H9 (cell line): ENCODE results near the gene SLC26A9. TPM values are rescaled to one million over a fixed set of nuclear protein-coding genes. Genes with fewer than 3 reads are reported as not detected.
"Not testable (repeated sequence)": the region's sequence is repeated elsewhere in the genome, so short reads cannot be mapped to it uniquely, and the experiment has no call there.

Source experiments
- DNase-seq: peaks from one replicate; pipeline ENCODE4 v3.0.0-alpha.2; 2017
- H2AFZ ChIP-seq: one replicate; pipeline ENCODE4 v1.6.1; 2013; ENCODE audit warnings: mild to moderate bottlenecking, low read length, control low read depth, moderate library complexity
- H2AK5ac ChIP-seq: 2 replicates; pipeline ENCODE4 v1.6.1; 2013; ENCODE audit warnings: low read length, control low read depth, mixed read lengths; ENCODE audit not compliant: insufficient read length
- H2BK120ac ChIP-seq: one replicate; pipeline ENCODE4 v1.6.1; 2013; ENCODE audit warnings: low read depth, mild to moderate bottlenecking, low read length, control low read depth, inconsistent platforms; ENCODE audit not compliant: poor library complexity, severe bottlenecking
- H2BK12ac ChIP-seq: 2 replicates; pipeline ENCODE4 v1.6.1; 2013; ENCODE audit warnings: low read length, control low read depth, mixed read lengths, low read depth; ENCODE audit not compliant: insufficient read length
- H2BK15ac ChIP-seq: 2 replicates; pipeline ENCODE4 v1.6.1; 2013; ENCODE audit warnings: low read depth, low read length, control low read depth
- H2BK20ac ChIP-seq: one replicate; pipeline ENCODE4 v1.6.1; 2013; ENCODE audit warnings: low read depth, mild to moderate bottlenecking, low read length, control low read depth, inconsistent platforms; ENCODE audit not compliant: poor library complexity, severe bottlenecking
- H2BK5ac ChIP-seq: 2 replicates; pipeline ENCODE4 v1.6.1; 2013; ENCODE audit warnings: low read length, control low read depth, mixed read lengths; ENCODE audit not compliant: insufficient read length
- H3K14ac ChIP-seq: 2 replicates; pipeline ENCODE4 v1.6.1; 2013; ENCODE audit warnings: low read length, control low read depth; ENCODE audit not compliant: insufficient read depth
- H3K18ac ChIP-seq: 2 replicates; pipeline ENCODE4 v1.6.1; 2013; ENCODE audit warnings: low read depth, mild to moderate bottlenecking, mixed read lengths, low read length, control low read depth; ENCODE audit not compliant: insufficient read length
- H3K23ac ChIP-seq: 2 replicates; pipeline ENCODE4 v1.6.1; 2013; ENCODE audit warnings: low read length, control low read depth, mixed read lengths, low read depth; ENCODE audit not compliant: insufficient read length
- H3K23me2 ChIP-seq: 2 replicates; pipeline ENCODE4 v1.6.1; 2013; ENCODE audit warnings: low read depth, mild to moderate bottlenecking, mixed read lengths, low read length, control low read depth; ENCODE audit not compliant: insufficient read length, poor library complexity, severe bottlenecking
- H3K27ac ChIP-seq: 2 replicates; pipeline ENCODE4 v1.5.1; 2013; ENCODE audit warnings: low read length, control low read depth, mixed read lengths, low read depth; ENCODE audit not compliant: insufficient read length
- H3K27me3 ChIP-seq: 2 replicates; pipeline ENCODE4 v1.6.1; 2013; ENCODE audit warnings: low read length, control low read depth, inconsistent platforms; ENCODE audit not compliant: insufficient read depth
- H3K4ac ChIP-seq: 2 replicates; pipeline ENCODE4 v1.6.1; 2013; ENCODE audit warnings: low read depth, mild to moderate bottlenecking, control low read depth, inconsistent platforms, low read length, moderate library complexity
- H3K4me1 ChIP-seq: 2 replicates; pipeline ENCODE4 v1.6.1; 2013; ENCODE audit warnings: low read length, control low read depth, inconsistent platforms; ENCODE audit not compliant: insufficient read depth
- H3K4me2 ChIP-seq: 2 replicates; pipeline ENCODE4 v1.6.1; 2013; ENCODE audit warnings: low read length, control low read depth, mixed read lengths; ENCODE audit not compliant: insufficient read length, insufficient read depth
- H3K56ac ChIP-seq: 2 replicates; pipeline ENCODE4 v1.6.1; 2013; ENCODE audit warnings: low read depth, mild to moderate bottlenecking, mixed read lengths, low read length, control low read depth; ENCODE audit not compliant: insufficient read length
- H3K79me1 ChIP-seq: 2 replicates; pipeline ENCODE4 v1.6.1; 2013; ENCODE audit warnings: low read depth, mild to moderate bottlenecking, moderate library complexity, low read length, control low read depth, inconsistent platforms; ENCODE audit not compliant: insufficient read depth, poor library complexity, severe bottlenecking
- H3K79me2 ChIP-seq: 2 replicates; pipeline ENCODE4 v1.6.1; 2013; ENCODE audit warnings: low read length, control low read depth, inconsistent platforms; ENCODE audit not compliant: insufficient read depth
- H3K9ac ChIP-seq: 2 replicates; pipeline ENCODE4 v1.6.1; 2013; ENCODE audit warnings: low read length, control low read depth, mixed read lengths; ENCODE audit not compliant: insufficient read length; ENCODE audit errors: extremely low read depth
- H3K9me3 ChIP-seq: one replicate; pipeline ENCODE4 v1.6.1; 2013; ENCODE audit warnings: low read depth, low read length, inconsistent platforms; ENCODE audit not compliant: control insufficient read depth
- H3T11ph ChIP-seq: one replicate; pipeline ENCODE4 v1.6.1; 2013; ENCODE audit warnings: mild to moderate bottlenecking, low read length, control low read depth, inconsistent platforms
- H4K20me1 ChIP-seq: one replicate; pipeline ENCODE4 v1.6.1; 2013; ENCODE audit not compliant: control insufficient read depth, insufficient read length, insufficient read depth
- H4K5ac ChIP-seq: 2 replicates; pipeline ENCODE4 v1.6.1; 2013; ENCODE audit warnings: low read depth, mild to moderate bottlenecking, mixed read lengths, low read length, control low read depth; ENCODE audit not compliant: insufficient read length
- H4K8ac ChIP-seq: replicated peaks from 2 replicates; pipeline ENCODE4 v1.6.1; 2013; ENCODE audit warnings: low read length, control low read depth, mixed read lengths, low read depth; ENCODE audit not compliant: insufficient read length
- H4K91ac ChIP-seq: 2 replicates; pipeline ENCODE4 v1.6.1; 2013; ENCODE audit warnings: low read depth, mild to moderate bottlenecking, moderate library complexity, mixed read lengths, low read length, control low read depth; ENCODE audit not compliant: insufficient read length
- H3K27ac Mint-ChIP-seq, 3 experiments: 2 replicates in 2 of 3; 3 replicates in 1 of 3; pipeline ENCODE4 v1.8.0; 2020 to 2021; ENCODE audit warnings: mixed read lengths in 3 of 3, mild to moderate bottlenecking in 1 of 3, moderate library complexity in 1 of 3
- H3K27me3 Mint-ChIP-seq: 2 replicates; pipeline ENCODE4 v1.8.0; 2021; ENCODE audit warnings: low read depth, mild to moderate bottlenecking, moderate library complexity, mixed read lengths
- H3K36me3 Mint-ChIP-seq, 3 experiments: 2 replicates in 2 of 3; 3 replicates in 1 of 3; pipeline ENCODE4 v1.8.0; 2020 to 2021; ENCODE audit warnings: low read depth in 3 of 3, mixed read lengths in 3 of 3; ENCODE audit not compliant: insufficient read depth in 1 of 3
- H3K4me1 Mint-ChIP-seq, 2 experiments: 2 replicates each; pipeline ENCODE4 v1.8.0; 2020; ENCODE audit warnings: mixed read lengths in 2 of 2
- H3K4me3 Mint-ChIP-seq, 2 experiments: 2 replicates in 1 of 2; 3 replicates in 1 of 2; pipeline ENCODE4 v1.8.0; 2020 to 2021; ENCODE audit warnings: mild to moderate bottlenecking in 2 of 2, mixed read lengths in 2 of 2, moderate library complexity in 1 of 2
- H3K9me3 Mint-ChIP-seq, 2 experiments: 2 replicates in 1 of 2; 3 replicates in 1 of 2; pipeline ENCODE4 v1.8.0; 2020; ENCODE audit warnings: mild to moderate bottlenecking in 2 of 2, mixed read lengths in 2 of 2, moderate library complexity in 1 of 2
- WGBS: extraction: QIAGEN DNeasy Blood & Tissue Kit; methylation state at CpG from one replicate; pipeline ENCODE4 v1.1.7; 2013; ENCODE audit warnings: missing lambda C conversion rate, low lambda C conversion rate, mixed read lengths; ENCODE audit not compliant: insufficient read length; ENCODE audit errors: extremely low coverage; 5-methylcytosine and 5-hydroxymethylcytosine counted together
- total RNA-seq: library from RNA; stranded (reverse); gene quantifications from 2 replicates; pipeline ENCODE4 v1.2.1, GENCODE V29; 2021
- TF ChIP-seq, protein P1 (sequence below): fragments of 200-600 bp; sonication (generic); conservative IDR thresholded peaks from 3 replicates; pipeline ENCODE4 v1.8.0; 2021; ENCODE audit warnings: antibody characterized with exemption, mild to moderate bottlenecking

The SLC26A9 gene
- total RNA-seq, 1 experiment from 2014 or later: not detected

DNA sequence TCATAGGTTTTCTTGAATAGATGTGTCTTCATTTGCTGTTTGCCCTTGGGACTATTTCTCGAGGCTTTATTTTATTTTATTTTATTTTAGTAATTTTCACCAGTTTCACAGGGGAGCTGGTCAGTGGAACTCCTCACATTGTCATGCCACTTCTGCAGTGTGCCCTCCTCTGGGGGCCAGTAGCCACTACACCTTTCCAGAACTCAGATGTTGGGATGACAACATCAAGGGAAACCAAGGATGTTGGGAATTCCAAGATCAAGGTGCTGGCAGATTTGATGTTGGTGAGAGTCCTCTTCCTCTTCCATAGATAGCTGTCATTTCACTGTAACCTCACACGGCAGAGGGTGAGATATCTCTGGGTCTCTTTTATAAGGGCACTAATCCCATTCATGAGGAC, 35.5 kb downstream of the SLC26A9 start:
- Histone ChIP-seq H2BK15ac (no peak overlapping the region), H3K79me2 (no peaks in the 10 kb centered on the region), H4K91ac (no peak overlapping the region), H3K14ac (no peak overlapping the region), H2BK120ac (no peak overlapping the region), H4K20me1 (no peaks in the 10 kb centered on the region), H3K4ac (no peak overlapping the region), H3K56ac (no peak overlapping the region), H3K23me2 (no peaks in the 10 kb centered on the region), H2AK5ac (no peak overlapping the region), H3K4me2 (no peak overlapping the region), H3K27ac (no peak overlapping the region), H2BK12ac (no peak overlapping the region), H3K79me1 (no peaks in the 10 kb centered on the region), H2BK20ac (no peak overlapping the region), H3T11ph (no peak overlapping the region), H3K23ac (no peak overlapping the region), H4K8ac (no peak overlapping the region), H3K18ac (no peak overlapping the region), H3K9me3 (no peaks in the 10 kb centered on the region), H3K27me3 (no peaks in the 10 kb centered on the region), H3K4me1 (no peaks in the 10 kb centered on the region), H4K5ac (no peak overlapping the region), H2BK5ac (no peak overlapping the region), H3K9ac (no peak overlapping the region), H2AFZ (no peak overlapping the region)
- TF ChIP-seq, protein P1, sequence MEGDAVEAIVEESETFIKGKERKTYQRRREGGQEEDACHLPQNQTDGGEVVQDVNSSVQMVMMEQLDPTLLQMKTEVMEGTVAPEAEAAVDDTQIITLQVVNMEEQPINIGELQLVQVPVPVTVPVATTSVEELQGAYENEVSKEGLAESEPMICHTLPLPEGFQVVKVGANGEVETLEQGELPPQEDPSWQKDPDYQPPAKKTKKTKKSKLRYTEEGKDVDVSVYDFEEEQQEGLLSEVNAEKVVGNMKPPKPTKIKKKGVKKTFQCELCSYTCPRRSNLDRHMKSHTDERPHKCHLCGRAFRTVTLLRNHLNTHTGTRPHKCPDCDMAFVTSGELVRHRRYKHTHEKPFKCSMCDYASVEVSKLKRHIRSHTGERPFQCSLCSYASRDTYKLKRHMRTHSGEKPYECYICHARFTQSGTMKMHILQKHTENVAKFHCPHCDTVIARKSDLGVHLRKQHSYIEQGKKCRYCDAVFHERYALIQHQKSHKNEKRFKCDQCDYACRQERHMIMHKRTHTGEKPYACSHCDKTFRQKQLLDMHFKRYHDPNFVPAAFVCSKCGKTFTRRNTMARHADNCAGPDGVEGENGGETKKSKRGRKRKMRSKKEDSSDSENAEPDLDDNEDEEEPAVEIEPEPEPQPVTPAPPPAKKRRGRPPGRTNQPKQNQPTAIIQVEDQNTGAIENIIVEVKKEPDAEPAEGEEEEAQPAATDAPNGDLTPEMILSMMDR: peak; percentile 79
- Mint-ChIP-seq H3K36me3 (peaks cover 0 to 8% (median 6%) of the 10 kb centered on the region in 3 experiments; a peak in 3 of 7 replicates), H3K9me3 (peaks cover 20 to 24% of the 10 kb centered on the region in 2 experiments), H3K27ac (no peak overlapping the region), H3K4me1 (peaks cover 5 to 6% of the 10 kb centered on the region in 2 experiments; a peak in 3 of 4 replicates), H3K27me3 (peaks cover 17% of the 10 kb centered on the region), H3K4me3 (no peak overlapping the region)
- DNase-seq: no peak
- WGBS: no CpG with 5 or more reads among the region's 2 CpGs

DNA sequence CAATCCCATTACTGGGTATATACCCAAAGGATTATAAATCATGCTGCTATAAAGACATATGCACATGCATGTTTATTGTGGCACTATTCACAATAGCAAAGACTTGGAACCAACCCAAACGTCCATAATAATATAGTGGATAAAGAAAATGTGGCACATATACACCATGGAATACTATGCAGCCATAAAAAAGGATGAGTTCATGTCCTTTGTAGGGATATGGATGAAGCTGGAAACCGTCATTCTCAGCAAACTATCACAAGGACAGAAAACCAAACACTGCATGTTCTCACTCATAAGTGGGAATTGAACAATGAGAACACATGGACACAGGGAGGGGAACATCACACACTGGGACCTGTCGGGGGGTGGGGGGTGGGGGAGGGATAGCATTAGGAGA, 38.2 kb downstream of the SLC26A9 start:
- not testable (repeated sequence) for H4K20me1 ChIP-seq, H3T11ph ChIP-seq, H3K4me2 ChIP-seq, H3K4me1 Mint-ChIP-seq, DNase-seq, H3K18ac ChIP-seq, H2BK20ac ChIP-seq, H3K56ac ChIP-seq, H2AK5ac ChIP-seq, H4K5ac ChIP-seq, H2AFZ ChIP-seq, H3K79me2 ChIP-seq, H3K79me1 ChIP-seq, H3K27ac ChIP-seq, H3K9me3 ChIP-seq, H2BK5ac ChIP-seq, H4K91ac ChIP-seq, H3K4me3 Mint-ChIP-seq, H3K27ac Mint-ChIP-seq, H3K9ac ChIP-seq, H3K14ac ChIP-seq, H3K23ac ChIP-seq, H3K27me3 ChIP-seq, H3K4me1 ChIP-seq, H3K4ac ChIP-seq, H3K23me2 ChIP-seq, H2BK15ac ChIP-seq, H4K8ac ChIP-seq, H2BK120ac ChIP-seq, H2BK12ac ChIP-seq
- peaks cover 2 to 29% (median 26%) of the 10 kb centered on the region in 3 experiments; a peak in 4 of 7 replicates for H3K36me3 Mint-ChIP-seq
- H3K9me3 Mint-ChIP-seq: peaks cover 46 to 49% of the 10 kb centered on the region in 2 experiments
- H3K27me3 Mint-ChIP-seq: peaks cover 42% of the 10 kb centered on the region
- WGBS: no CpG with 5 or more reads among the region's 3 CpGs
